ENCODE measurements around the gene COG4. TPM values are rescaled to one million over a fixed set of nuclear protein-coding genes. Genes with fewer than 3 reads are reported as not detected.

Gene COG4
- total RNA-seq, 1 experiment from 2014 or later: 45.4 TPM

DNA sequence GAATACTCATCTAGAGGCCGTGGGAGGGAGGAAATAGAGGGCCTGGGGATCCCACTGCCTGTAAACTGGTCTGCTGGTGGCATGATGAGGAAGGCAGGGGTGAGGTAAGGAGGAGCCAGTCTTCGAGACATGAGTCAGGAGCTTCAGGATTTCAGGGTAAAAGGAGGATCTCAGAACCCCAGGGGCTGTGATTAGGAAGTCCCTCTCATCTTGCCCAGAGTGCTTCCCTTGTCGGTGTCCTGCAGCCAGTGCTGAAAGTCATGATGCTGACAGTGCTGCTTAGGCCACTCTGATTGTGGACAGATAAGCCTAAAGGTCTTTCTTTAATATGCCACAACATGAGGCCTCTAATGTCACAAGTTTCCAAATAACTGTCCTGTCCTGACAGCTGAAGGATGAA lies 29.6 kb downstream of the COG4 start:
- Histone ChIP-seq H3K27ac (ENCODE audit: low read length) (no peak overlapping the region), H3K4me3 (ENCODE audit: low read depth in 2 of 2, low read length in 2 of 2) (no peak overlapping the region), H3K9me3 (ENCODE audit: control insufficient read depth, insufficient read depth, low read depth, low read length) (no peaks in the 10 kb centered on the region), H3K27me3 (ENCODE audit: control insufficient read depth, insufficient read depth, low read length) (no peaks in the 10 kb centered on the region), H3K36me3 (ENCODE audit: control insufficient read depth, insufficient read depth, low read length) (peaks cover 4% of the 10 kb centered on the region; the same call in 1 of the 2 replicates), H3K4me1 (ENCODE audit: control insufficient read depth, insufficient read depth, low read length) (no peaks in the 10 kb centered on the region)
- POLR2A ChIA-PET: no interaction called here
- no TSS peak for BruUV-seq (replicated peaks)
- in situ Hi-C loops (cut with HindIII; ENCODE audit: low pct_unique_long_range_greater_than_20kb, low sequenced_read_pairs) (no loop called here), intact Hi-C loops (cut with micrococcal nuclease; ENCODE audit: unreplicated experiment) (no loop called here)
- DNase-seq (ENCODE audit: low read depth, low spot score) (no peak), ATAC-seq (no peak)
- CTCF ChIA-PET: no interaction called here
- TF ChIP-seq TCF7L2 (IDR thresholded peaks at IDR 0.05; ENCODE audit: low read depth, low read length) (no peak), SIN3A (IDR thresholded peaks at IDR 0.05; ENCODE audit: borderline replicate concordance, insufficient read depth, low read depth, low read length) (no peak), POLR2AphosphoS5 (IDR thresholded peaks at IDR 0.05; ENCODE audit: low read depth, low read length) (no peak)
- TF ChIP-seq, protein P1, sequence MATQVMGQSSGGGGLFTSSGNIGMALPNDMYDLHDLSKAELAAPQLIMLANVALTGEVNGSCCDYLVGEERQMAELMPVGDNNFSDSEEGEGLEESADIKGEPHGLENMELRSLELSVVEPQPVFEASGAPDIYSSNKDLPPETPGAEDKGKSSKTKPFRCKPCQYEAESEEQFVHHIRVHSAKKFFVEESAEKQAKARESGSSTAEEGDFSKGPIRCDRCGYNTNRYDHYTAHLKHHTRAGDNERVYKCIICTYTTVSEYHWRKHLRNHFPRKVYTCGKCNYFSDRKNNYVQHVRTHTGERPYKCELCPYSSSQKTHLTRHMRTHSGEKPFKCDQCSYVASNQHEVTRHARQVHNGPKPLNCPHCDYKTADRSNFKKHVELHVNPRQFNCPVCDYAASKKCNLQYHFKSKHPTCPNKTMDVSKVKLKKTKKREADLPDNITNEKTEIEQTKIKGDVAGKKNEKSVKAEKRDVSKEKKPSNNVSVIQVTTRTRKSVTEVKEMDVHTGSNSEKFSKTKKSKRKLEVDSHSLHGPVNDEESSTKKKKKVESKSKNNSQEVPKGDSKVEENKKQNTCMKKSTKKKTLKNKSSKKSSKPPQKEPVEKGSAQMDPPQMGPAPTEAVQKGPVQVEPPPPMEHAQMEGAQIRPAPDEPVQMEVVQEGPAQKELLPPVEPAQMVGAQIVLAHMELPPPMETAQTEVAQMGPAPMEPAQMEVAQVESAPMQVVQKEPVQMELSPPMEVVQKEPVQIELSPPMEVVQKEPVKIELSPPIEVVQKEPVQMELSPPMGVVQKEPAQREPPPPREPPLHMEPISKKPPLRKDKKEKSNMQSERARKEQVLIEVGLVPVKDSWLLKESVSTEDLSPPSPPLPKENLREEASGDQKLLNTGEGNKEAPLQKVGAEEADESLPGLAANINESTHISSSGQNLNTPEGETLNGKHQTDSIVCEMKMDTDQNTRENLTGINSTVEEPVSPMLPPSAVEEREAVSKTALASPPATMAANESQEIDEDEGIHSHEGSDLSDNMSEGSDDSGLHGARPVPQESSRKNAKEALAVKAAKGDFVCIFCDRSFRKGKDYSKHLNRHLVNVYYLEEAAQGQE (IDR thresholded peaks at IDR 0.05; ENCODE audit: insufficient read depth in 1 of 2, low read depth in 2 of 2, low read length in 1 of 2): no peak
- TF ChIP-seq, protein P2, sequence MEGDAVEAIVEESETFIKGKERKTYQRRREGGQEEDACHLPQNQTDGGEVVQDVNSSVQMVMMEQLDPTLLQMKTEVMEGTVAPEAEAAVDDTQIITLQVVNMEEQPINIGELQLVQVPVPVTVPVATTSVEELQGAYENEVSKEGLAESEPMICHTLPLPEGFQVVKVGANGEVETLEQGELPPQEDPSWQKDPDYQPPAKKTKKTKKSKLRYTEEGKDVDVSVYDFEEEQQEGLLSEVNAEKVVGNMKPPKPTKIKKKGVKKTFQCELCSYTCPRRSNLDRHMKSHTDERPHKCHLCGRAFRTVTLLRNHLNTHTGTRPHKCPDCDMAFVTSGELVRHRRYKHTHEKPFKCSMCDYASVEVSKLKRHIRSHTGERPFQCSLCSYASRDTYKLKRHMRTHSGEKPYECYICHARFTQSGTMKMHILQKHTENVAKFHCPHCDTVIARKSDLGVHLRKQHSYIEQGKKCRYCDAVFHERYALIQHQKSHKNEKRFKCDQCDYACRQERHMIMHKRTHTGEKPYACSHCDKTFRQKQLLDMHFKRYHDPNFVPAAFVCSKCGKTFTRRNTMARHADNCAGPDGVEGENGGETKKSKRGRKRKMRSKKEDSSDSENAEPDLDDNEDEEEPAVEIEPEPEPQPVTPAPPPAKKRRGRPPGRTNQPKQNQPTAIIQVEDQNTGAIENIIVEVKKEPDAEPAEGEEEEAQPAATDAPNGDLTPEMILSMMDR (IDR thresholded peaks at IDR 0.05): no peak

GRCh38 chr16:70490261-70490660 lies 33.1 kb downstream of the COG4 start:
- TF ChIP-seq TCF7L2 (IDR thresholded peaks at IDR 0.05; ENCODE audit: low read depth, low read length): no peak
- TF ChIP-seq, protein P2 (IDR thresholded peaks at IDR 0.05): no peak
- TF ChIP-seq POLR2AphosphoS5 (IDR thresholded peaks at IDR 0.05; ENCODE audit: low read depth, low read length): no peak
- TF ChIP-seq, protein P1 (IDR thresholded peaks at IDR 0.05; ENCODE audit: insufficient read depth in 1 of 2, low read depth in 2 of 2, low read length in 1 of 2): no peak
- no peak for TF ChIP-seq SIN3A (IDR thresholded peaks at IDR 0.05; ENCODE audit: borderline replicate concordance, insufficient read depth, low read depth, low read length)
- ChIA-PET CTCF (no interaction called here), POLR2A (no interaction called here)
- intact Hi-C loops (cut with micrococcal nuclease; ENCODE audit: unreplicated experiment) (no loop called here), in situ Hi-C loops (cut with HindIII; ENCODE audit: low pct_unique_long_range_greater_than_20kb, low sequenced_read_pairs) (no loop called here)
- ATAC-seq: no peak
- BruUV-seq (replicated peaks): no TSS peak
- Histone ChIP-seq H3K27me3 (ENCODE audit: control insufficient read depth, insufficient read depth, low read length) (no peaks in the 10 kb centered on the region), H3K27ac (ENCODE audit: low read length) (no peak overlapping the region), H3K9me3 (ENCODE audit: control insufficient read depth, insufficient read depth, low read depth, low read length) (no peaks in the 10 kb centered on the region), H3K36me3 (ENCODE audit: control insufficient read depth, insufficient read depth, low read length) (peaks cover 4% of the 10 kb centered on the region; the same call in 1 of the 2 replicates), H3K4me1 (ENCODE audit: control insufficient read depth, insufficient read depth, low read length) (no peaks in the 10 kb centered on the region), H3K4me3 (ENCODE audit: low read depth in 2 of 2, low read length in 2 of 2) (no peak overlapping the region)
- no peak for DNase-seq (ENCODE audit: low read depth, low spot score)
